ENCODE measurements around the gene EXOC3L4.
"Not testable (repeated sequence)": the region's sequence is repeated elsewhere in the genome, so short reads cannot be mapped to it uniquely, and the experiment has no call there.

The EXOC3L4 gene

GRCh38 chr14:103094406-103095209 lies at the start of gene EXOC3L4:
EXOC3L4 (plus strand) TSS chr14:103094725; CDS start chr14:103100220, 5,495 bp downstream.
- DNase-seq (ENCODE audit: low spot score): peak; percentile 85

GRCh38 chr14:103045371-103045869 lies 49.1 kb upstream of the EXOC3L4 start:
- no peak for DNase-seq (ENCODE audit: low spot score)

GRCh38 chr14:103047453-103047852 lies 47.1 kb upstream of the EXOC3L4 start:
- DNase-seq (ENCODE audit: low spot score): not testable (repeated sequence)

GRCh38 chr14:103050935-103051334 lies 43.6 kb upstream of the EXOC3L4 start:
- DNase-seq (ENCODE audit: low spot score): no peak

- no peak for DNase-seq (ENCODE audit: low spot score)
Measured at GRCh38 chr14:103052407-103052806, 42.1 kb upstream of the EXOC3L4 start.

- no peak for DNase-seq (ENCODE audit: low spot score)
Measured at GRCh38 chr14:103055695-103056094, 38.8 kb upstream of the EXOC3L4 start.

GRCh38 chr14:103056322-103057027 lies 38.0 kb upstream of the EXOC3L4 start:
- peak; percentile 61 for DNase-seq (ENCODE audit: low spot score)

- no peak for DNase-seq (ENCODE audit: low spot score)
Measured at GRCh38 chr14:103057028-103057371, 37.5 kb upstream of the EXOC3L4 start.

- peak; percentile 86 for DNase-seq (ENCODE audit: low spot score)
Measured at GRCh38 chr14:103057372-103058163, 37.0 kb upstream of the EXOC3L4 start, which contains the start of gene CDC42BPB. CDC42BPB (minus strand) TSS chr14:103057549; CDS start chr14:103057173, 376 bp downstream.

GRCh38 chr14:103058164-103059055 lies 36.1 kb upstream of the EXOC3L4 start:
- DNase-seq (ENCODE audit: low spot score): no peak

- no peak for DNase-seq (ENCODE audit: low spot score)
Measured at GRCh38 chr14:103059556-103059955, 35.0 kb upstream of the EXOC3L4 start.

- DNase-seq (ENCODE audit: low spot score): no peak
Measured at GRCh38 chr14:103061482-103061976, 33.0 kb upstream of the EXOC3L4 start.

GRCh38 chr14:103064436-103064835 lies 30.1 kb upstream of the EXOC3L4 start:
- no peak for DNase-seq (ENCODE audit: low spot score)

GRCh38 chr14:103064978-103065377 lies 29.5 kb upstream of the EXOC3L4 start:
- DNase-seq (ENCODE audit: low spot score): no peak

GRCh38 chr14:103065861-103066260 lies 28.7 kb upstream of the EXOC3L4 start:
- no peak for DNase-seq (ENCODE audit: low spot score)

GRCh38 chr14:103066399-103066798 lies 28.1 kb upstream of the EXOC3L4 start:
- no peak for DNase-seq (ENCODE audit: low spot score)

GRCh38 chr14:103067231-103067954 lies 27.1 kb upstream of the EXOC3L4 start:
- DNase-seq (ENCODE audit: low spot score): no peak

GRCh38 chr14:103068351-103069073 lies 26.0 kb upstream of the EXOC3L4 start:
- no peak for DNase-seq (ENCODE audit: low spot score)

GRCh38 chr14:103070263-103070885 lies 24.2 kb upstream of the EXOC3L4 start:
- DNase-seq (ENCODE audit: low spot score): no peak
